Activated T-cell treated with anti-CD3 and anti-CD28 coated beads for 48 hours (primary cell): ENCODE data around the gene CNRIP1.
A peak's percentile ranks its signal among the peaks of the same experiment; 100 is the strongest.
"Not testable (repeated sequence)": the region's sequence is repeated elsewhere in the genome, so short reads cannot be mapped to it uniquely, and the experiment has no call there.

Experiments used
- DNase-seq: peaks from one replicate; pipeline ENCODE4 v3.0.0-alpha.2; 2020; ENCODE audit warnings: low read depth

CNRIP1 gene, protein sequence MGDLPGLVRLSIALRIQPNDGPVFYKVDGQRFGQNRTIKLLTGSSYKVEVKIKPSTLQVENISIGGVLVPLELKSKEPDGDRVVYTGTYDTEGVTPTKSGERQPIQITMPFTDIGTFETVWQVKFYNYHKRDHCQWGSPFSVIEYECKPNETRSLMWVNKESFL

GRCh38 chr2:68319398-68320117 is at the start of gene CNRIP1:
TSS of gene CNRIP1 (minus strand) at chr2:68319949. CDS start at chr2:68319400, 549 bp downstream.
- DNase-seq = no peak

GRCh38 chr2:68369337-68369734 is 49.6 kb upstream of the CNRIP1 start:
- DNase-seq = no peak

DNA sequence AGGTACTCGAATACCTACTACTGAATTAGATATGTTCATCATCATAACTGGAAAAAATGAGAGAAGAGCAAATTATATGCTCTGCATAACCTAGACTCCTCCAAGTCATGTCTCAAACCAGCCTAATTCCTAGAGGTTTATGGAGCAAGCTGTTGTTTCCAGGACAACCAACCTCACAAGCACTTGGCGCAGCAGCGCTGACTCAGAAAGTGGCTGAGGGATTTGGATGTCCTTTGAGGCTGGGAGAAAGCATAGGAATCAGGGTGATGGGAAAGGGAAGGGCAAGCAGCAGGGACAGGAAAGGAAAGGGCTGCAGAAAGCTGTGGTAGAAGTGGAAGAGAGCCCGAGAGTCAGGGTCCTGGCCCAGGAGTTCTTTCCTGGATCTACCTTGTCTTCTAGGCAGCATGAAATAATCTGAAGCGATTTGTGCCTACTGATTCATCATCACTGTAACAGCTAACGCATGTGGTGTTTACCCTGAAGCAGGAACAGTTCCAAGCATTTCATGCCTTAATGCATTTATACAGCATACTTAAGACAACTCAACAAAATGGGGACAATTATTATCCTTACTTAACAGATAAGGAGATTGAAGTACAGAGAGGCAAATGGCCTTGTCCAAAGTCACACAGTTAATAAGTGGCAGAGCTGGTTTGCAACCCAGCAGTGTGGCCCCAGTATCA is 49.0 kb upstream of the CNRIP1 start:
- DNase-seq = no peak

DNA sequence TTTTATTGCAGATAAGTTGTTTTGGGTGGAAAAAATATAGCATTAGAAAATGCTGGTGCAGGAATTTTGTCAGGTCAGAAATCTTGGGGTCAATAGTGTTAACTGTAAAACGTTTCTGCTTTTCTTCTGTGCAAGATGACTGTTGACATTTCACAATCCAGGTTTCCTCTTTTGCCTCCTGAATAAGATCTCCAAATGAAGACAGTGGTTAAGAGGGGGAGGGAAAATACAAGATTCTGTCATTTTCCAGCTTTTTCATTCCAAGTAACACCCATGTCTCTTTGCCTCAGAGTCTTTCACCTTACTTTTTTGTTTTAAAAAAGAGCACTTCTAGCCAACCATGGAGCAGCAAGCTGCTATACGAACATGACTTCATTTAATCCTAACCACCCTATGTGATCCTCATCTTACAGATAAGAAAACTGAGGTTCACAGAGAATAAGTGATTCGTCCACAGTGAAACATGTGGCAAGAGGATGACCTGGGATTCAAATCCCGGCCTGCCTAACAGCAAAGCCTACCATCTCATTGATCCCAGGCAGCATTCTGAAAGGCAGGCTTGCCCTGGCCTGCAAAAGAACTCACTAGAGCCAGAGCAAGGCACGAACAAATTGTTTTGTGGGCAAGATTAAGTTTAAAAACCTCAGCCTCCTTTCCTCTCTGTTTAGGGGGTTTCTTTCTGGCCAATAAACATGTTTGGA is 48.4 kb upstream of the CNRIP1 start:
- no peak for DNase-seq

DNA sequence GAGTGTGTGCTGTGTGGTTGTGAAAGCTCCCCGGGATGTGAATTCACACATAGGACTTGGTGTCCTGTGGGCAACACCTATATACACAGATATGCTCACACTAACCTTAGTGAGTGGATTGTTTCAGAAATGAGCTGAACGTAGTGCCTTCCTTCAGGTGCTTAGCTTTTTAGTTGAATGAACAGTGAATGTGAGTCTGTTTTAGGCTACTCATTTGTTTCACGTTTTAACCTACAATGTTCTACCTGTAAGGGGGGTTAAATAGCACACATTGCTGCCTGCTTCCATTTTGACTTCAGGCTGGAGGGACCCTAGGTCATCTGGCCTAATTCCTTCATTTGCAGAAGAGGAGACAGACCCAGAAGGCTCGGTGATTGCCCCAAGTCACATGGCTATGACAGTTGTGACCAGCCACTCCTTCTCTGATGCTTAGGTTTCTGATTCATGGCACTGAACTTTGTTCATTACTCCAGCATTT is 46.4 kb upstream of the CNRIP1 start:
- no peak for DNase-seq

GRCh38 chr2:68365087-68365486 is 45.3 kb upstream of the CNRIP1 start, which contains the start of gene PLEK:
TSS of gene PLEK (plus strand) at chr2:68365282. CDS start at chr2:68365352, 70 bp downstream.
- DNase-seq = no peak

DNA sequence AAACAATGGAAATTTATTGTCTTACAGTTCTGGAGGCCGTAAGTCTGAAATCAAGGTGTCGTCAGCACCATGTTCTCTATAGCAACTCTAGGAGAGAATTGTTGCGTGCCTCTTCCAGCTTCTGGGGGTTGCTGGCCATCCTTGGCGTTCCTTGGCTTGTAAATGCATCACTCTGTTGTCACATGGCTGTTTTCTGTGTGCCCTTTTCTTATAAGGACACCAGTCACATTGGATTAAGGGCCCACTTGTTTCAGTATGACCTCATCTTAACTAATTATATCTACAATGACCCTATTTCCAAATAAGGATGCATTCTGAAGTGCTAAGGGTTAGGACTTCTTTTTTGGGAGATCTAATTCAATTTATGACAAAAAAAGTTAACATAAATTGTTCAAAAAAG is 44.0 kb upstream of the CNRIP1 start:
- no peak for DNase-seq

- no peak for DNase-seq
Measured at GRCh38 chr2:68362749-68363148, 43.0 kb upstream of the CNRIP1 start.

DNA sequence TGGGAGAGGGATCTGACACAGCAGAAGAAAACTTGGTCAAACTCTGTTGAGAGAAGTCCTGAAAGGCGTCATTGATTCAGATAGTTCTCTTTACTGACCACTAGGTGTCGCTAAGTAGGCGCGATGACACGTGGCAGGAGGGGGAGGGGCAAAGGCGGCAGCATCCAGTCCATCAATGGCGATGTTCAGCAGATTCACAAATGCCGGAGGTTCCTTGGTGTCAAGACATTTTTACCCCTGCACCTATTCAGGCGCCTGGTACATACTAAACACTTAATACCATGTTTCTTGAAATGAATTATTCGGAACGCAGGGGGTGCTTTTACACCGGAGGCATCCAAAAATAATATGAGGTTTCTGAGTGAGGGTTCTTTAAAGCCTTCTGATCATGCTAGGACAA is 42.3 kb upstream of the CNRIP1 start:
- DNase-seq = peak; percentile 69

- no peak for DNase-seq
Measured at GRCh38 chr2:68359889-68360288, 40.1 kb upstream of the CNRIP1 start.

DNA sequence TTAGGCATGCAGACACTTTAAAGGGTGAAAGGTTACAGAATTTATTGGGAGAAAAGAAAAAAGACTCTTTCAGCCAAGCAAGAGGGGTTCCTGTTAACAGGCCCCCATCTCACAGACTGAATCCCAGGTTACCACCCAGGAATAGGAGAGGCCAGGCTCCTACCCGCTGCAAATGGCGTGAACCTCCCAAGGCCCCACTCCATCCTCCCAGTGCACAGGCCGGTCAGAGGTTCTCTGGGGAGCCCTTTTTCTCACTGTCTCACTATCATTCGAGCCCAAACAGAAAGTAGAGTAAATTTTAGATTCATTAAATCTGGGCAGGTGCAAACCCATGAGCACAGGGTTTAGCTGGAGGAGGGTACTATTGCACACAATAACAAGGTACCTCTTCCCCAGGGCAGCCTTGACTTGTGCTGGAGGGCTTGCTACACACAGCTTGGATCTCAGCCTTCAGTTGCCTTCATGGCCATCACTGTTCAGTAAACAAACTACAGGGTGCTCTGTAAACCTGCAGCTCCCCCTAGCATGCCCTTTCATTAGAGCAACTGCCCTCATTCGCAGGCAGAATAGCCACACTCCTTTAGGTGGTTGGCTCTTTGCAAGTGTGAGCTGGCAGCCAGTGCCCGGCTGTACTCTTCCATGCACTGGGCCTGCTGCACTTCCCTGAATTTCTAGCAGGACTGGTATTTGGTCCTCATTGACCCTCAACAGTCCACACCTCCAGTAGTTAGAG is 38.0 kb upstream of the CNRIP1 start:
- DNase-seq = no peak

DNA sequence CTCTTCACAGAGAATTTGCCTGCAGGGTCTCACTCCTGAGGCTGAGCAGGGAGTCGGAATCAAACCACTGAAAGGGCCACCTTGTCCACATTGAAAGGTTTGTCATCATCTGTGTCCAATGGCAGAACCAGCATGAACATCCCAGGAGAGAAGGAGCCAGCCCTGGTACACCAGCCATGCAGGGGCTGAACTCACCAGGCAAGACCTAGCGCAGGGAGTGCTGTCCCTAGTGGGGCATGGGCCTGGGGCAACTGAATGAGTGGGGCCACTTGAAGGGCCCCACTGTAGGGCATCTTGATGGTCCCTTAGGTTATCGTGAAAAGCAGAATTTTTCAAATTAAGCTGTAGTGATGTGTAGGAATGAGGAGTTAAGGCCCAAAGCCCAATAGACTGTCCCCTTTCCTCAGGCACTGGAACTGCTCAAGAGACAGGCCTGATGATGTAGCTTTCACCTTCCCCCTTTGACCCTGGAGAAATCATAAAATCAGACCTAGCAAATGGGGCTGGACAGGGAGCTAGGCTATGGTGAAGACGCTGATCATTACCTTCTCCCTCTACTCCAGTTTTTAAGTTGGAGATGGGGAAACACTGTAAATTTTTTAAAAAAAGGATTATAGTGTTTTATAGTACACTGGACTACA is 37.0 kb upstream of the CNRIP1 start:
- no peak for DNase-seq

DNA sequence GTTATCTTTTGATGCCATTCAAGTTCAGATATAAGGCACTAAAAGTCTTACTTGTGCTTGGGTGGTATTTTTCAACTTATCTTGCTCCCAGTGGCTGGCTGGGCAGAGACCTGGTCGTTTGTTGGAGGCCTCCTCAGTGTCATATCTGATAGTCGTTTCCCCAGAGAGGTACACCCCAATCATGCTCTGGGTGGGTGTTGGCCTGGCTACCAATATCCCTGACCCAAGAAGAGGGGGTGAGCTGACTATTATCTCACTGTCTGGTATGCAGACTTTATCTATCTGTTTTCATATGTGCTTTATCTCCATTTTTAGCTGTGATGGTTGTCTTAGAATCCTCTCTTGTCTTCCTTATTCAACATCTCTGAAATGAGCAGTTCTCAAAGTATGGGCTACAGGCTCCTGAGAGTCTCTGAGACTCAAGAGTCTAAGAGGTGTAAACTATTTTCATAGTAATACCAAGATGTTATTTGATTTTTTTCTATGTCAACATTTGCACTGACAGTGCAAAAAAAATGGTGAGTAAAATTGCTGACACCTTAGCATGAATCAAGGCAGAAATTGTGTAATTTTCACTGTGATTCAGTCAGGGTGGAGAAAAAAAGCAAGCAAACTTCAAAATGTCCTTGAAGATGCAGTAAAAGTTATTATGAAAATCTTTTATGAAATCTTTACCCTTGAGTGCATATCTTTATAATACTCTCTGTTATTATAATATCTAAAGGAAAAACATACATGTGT is 33.1 kb upstream of the CNRIP1 start:
- no peak for DNase-seq

DNA sequence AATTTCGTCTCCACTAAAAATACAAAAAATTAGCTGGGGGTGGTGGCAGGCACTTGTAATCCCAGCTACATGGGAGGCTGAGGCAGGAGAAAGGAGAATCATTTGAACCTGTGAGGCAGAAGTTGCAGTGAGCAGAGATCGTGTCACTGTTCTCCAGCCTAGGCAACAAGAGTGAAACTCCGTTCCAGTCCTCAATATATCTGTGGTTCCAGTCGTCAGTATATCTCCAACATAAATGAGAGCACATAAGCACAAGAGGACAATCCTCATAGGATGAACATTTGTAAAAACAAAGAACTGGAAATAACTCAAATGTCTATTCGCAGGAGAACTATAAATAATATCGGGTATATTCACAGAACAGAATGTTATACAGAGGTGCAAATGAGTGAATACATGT is 32.2 kb upstream of the CNRIP1 start:
- no peak for DNase-seq

DNA sequence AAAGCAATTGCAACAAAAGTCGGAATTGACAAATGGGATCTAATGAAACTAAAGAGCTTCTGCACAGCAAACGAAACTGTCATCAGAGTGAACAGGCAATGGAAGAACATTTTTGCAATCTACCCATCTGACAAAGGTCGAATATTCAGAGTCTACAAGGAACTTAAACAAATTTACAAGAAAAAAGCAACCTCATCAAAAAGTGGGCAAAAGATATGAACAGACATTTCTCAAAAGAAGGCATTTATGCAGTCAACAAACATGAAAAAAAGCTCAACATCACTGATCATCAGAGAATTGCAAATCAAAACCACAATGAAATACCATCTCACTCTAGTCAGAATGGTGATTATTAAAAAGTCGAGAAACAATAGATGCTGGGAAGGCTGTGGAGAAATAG is 29.3 kb upstream of the CNRIP1 start:
- not testable (repeated sequence) for DNase-seq

GRCh38 chr2:68345129-68345875 is 25.6 kb upstream of the CNRIP1 start:
- no peak for DNase-seq

- DNase-seq = no peak
Measured at GRCh38 chr2:68344031-68344430, 24.3 kb upstream of the CNRIP1 start.

DNA sequence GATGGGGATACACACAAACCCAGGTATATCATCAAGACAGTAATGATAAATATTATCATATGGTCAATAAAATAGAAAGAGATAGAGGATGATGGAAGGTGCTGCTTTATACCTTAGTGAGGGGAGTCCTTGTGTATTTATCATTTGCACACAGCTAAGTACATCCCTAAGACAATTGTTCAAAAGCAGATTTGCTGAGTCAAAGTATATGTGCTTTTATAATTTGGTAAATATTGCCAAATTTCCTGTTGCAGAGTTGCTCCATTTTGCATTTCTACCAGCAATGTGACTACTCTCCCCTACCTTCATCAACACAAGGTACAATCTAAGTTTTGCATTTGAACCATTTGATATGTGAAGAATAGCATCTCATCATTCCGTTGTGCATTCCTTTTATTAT is 22.7 kb upstream of the CNRIP1 start:
- no peak for DNase-seq

GRCh38 chr2:68341583-68341982 is 21.8 kb upstream of the CNRIP1 start:
- DNase-seq = no peak

GRCh38 chr2:68341062-68341329 is 21.2 kb upstream of the CNRIP1 start:
- DNase-seq = no peak
